ENCODE measurements around the gene ZFP82. TPM values are rescaled to one million over a fixed set of nuclear protein-coding genes. Genes with fewer than 3 reads are reported as not detected.

ZFP82 gene
- polyA plus RNA-seq, 4 donors: 0.22 to 5.5 (median 0.84) TPM

Other genes starting within 250 kb of the ZFP82 start
- gene ZNF565, start 204.0 kb downstream of the ZFP82 start, polyA plus RNA-seq: 1 to 10 TPM; 1.6 to 4.8 (median 2.8) TPM
- gene ZNF146, start 203.5 kb downstream of the ZFP82 start, polyA plus RNA-seq: 10 to 100 TPM; 18.4 to 71.6 (median 25.7) TPM
- gene ZFP14, start 39.4 kb downstream of the ZFP82 start, polyA plus RNA-seq: 1 to 10 TPM; 1.1 to 8.5 (median 1.6) TPM
- 10 to 100 TPM in 1 of 4 donors, 1 to 10 TPM in 3; 3.4 to 11.5 (median 3.8) TPM for gene ZNF566, start 70.9 kb upstream of the ZFP82 start, polyA plus RNA-seq
- gene ZNF260, start 109.6 kb upstream of the ZFP82 start, polyA plus RNA-seq: 10 to 100 TPM in 1 of 4 donors, 1 to 10 TPM in 3; 2.0 to 14.4 (median 2.8) TPM
- 10 to 100 TPM in 1 of 4 donors, 1 to 10 TPM in 2, under 1 TPM in 1; 0.81 to 16.1 (median 1.7) TPM for gene ZNF529, start 154.6 kb upstream of the ZFP82 start, polyA plus RNA-seq
- gene ZNF382, start 186.7 kb upstream of the ZFP82 start, polyA plus RNA-seq: 1 to 10 TPM in 1 of 4 donors, under 1 TPM in 1, not detected in 2; 0.64 to 1.5 TPM
- 1 to 10 TPM; 2.2 to 9.0 (median 2.8) TPM for gene ZNF461, start 248.2 kb upstream of the ZFP82 start, polyA plus RNA-seq